Right lobe of liver (tissue), 4 donors: ENCODE data around the gene TSPAN1.

Source experiments
- POLR2A ChIP-seq: fragments of 450-650 bp; IDR thresholded peaks from one replicate; pipeline ENCODE4 v1.6.1; 2017; ENCODE audit warnings: antibody characterized with exemption, mild to moderate bottlenecking
- TF ChIP-seq, protein P1 (sequence below), 4 donors: fragments of 200-600 bp in 3 of 4; fragments of 450-650 bp in 1 of 4; IDR thresholded peaks; one replicate each; pipeline versions ENCODE4 v1.5.1 to v1.8.0; 2016 to 2022; ENCODE audit warnings: antibody characterized with exemption in 4 of 4, mild to moderate bottlenecking in 2 of 4
- donor health status: DM: no; HTN: no; CAD: no.
- donor health status: DM: no; HTN: no; CAD: no.
- donor health status: DM: no; HTN: yes; CAD: no.

DNA sequence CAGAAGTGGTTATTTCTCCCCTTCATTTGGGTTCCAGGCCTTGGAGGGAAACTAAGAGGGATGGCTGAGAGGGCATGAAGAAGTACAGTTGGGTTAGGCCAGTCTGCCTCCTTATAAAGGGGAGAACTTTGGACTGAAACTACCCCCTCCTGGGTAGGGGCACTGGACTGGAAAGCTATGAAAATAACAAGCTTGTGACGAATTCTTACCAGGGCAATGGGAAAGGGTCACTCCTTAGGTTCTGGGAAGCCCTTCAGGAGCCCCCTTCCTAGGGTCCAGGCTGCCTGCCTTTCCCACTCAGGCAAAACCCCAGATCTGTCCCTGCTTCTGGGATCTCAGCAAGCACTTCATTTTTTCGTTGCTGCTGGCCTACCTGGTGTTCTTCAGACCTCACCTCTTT lies 11.2 kb downstream of the TSPAN1 start:
- TF ChIP-seq, protein P1, sequence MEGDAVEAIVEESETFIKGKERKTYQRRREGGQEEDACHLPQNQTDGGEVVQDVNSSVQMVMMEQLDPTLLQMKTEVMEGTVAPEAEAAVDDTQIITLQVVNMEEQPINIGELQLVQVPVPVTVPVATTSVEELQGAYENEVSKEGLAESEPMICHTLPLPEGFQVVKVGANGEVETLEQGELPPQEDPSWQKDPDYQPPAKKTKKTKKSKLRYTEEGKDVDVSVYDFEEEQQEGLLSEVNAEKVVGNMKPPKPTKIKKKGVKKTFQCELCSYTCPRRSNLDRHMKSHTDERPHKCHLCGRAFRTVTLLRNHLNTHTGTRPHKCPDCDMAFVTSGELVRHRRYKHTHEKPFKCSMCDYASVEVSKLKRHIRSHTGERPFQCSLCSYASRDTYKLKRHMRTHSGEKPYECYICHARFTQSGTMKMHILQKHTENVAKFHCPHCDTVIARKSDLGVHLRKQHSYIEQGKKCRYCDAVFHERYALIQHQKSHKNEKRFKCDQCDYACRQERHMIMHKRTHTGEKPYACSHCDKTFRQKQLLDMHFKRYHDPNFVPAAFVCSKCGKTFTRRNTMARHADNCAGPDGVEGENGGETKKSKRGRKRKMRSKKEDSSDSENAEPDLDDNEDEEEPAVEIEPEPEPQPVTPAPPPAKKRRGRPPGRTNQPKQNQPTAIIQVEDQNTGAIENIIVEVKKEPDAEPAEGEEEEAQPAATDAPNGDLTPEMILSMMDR (IDR thresholded peaks at IDR 0.05): no peak
- TF ChIP-seq POLR2A: no peak
